Keratinocyte (primary cell): ENCODE results near the gene FMNL2. TPM values are rescaled to one million over a fixed set of nuclear protein-coding genes. Genes with fewer than 3 reads are reported as not detected.

Experiments
- DNase-seq: peaks from one replicate; pipeline ENCODE4 v3.0.0-alpha.2; 2011; ENCODE audit warnings: low read depth, missing footprints, low spot score
- FAIRE-seq: peaks from 2 replicates; lab custom pipeline; 2011; peaks lifted over from hg19 to GRCh38; lab: Jason Lieb, UNC
- H2AFZ ChIP-seq: 2 replicates; pipeline ENCODE4 v1.6.0; 2012; ENCODE audit warnings: low read length, control low read depth, inconsistent platforms; ENCODE audit not compliant: control insufficient read depth
- H3K27ac ChIP-seq: 2 replicates; pipeline ENCODE4 v1.5.1; 2011; ENCODE audit warnings: low read length; ENCODE audit not compliant: control insufficient read depth, insufficient read depth
- H3K27me3 ChIP-seq: 3 replicates; pipeline ENCODE4 v1.6.0; 2011; ENCODE audit warnings: low read length; ENCODE audit not compliant: control insufficient read depth, insufficient read depth; ENCODE audit errors: extremely low read depth
- H3K36me3 ChIP-seq, 2 experiments: 2 replicates in 1 of 2; 3 replicates in 1 of 2; pipeline ENCODE4 v1.5.1; 2011; ENCODE audit warnings: low read length in 2 of 2, mild to moderate bottlenecking in 1 of 2; ENCODE audit not compliant: control insufficient read depth in 2 of 2, insufficient read depth in 2 of 2; ENCODE audit errors: extremely low read depth in 1 of 2
- H3K4me1 ChIP-seq: 3 replicates; pipeline ENCODE4 v1.5.1; 2011; ENCODE audit warnings: low read length; ENCODE audit not compliant: control insufficient read depth, insufficient read depth; ENCODE audit errors: extremely low read depth
- H3K4me2 ChIP-seq: 3 replicates; pipeline ENCODE4 v1.6.0; 2011; ENCODE audit warnings: low read depth, low read length; ENCODE audit not compliant: control insufficient read depth, insufficient read depth; ENCODE audit errors: extremely low read depth
- H3K4me3 ChIP-seq, 3 experiments: fragments of 200-600 bp in 1 of 3; sonication (generic) in 1 of 3; 2 replicates in 2 of 3; 3 replicates in 1 of 3; pipeline ENCODE4 v1.5.1; 2011 to 2016; ENCODE audit warnings: low read length in 3 of 3, mild to moderate bottlenecking in 3 of 3, control low read depth in 2 of 3, inconsistent platforms in 1 of 3, low read depth in 1 of 3, mixed read lengths in 1 of 3, mixed run types in 1 of 3, moderate library complexity in 1 of 3; ENCODE audit not compliant: control insufficient read depth in 2 of 3, insufficient read depth in 2 of 3; ENCODE audit errors: extremely low read depth in 1 of 3
- H3K79me2 ChIP-seq: 2 replicates; pipeline ENCODE4 v1.6.0; 2012; ENCODE audit warnings: low read length; ENCODE audit not compliant: control insufficient read depth, insufficient read depth
- H3K9ac ChIP-seq: 3 replicates; pipeline ENCODE4 v1.6.0; 2011; ENCODE audit warnings: low read length; ENCODE audit not compliant: control insufficient read depth, insufficient read depth; ENCODE audit errors: extremely low read depth
- H3K9me1 ChIP-seq: 3 replicates; pipeline ENCODE4 v1.6.0; 2011; ENCODE audit warnings: low read length; ENCODE audit not compliant: control insufficient read depth, insufficient read depth; ENCODE audit errors: extremely low read depth
- H3K9me3 ChIP-seq: 2 replicates; pipeline ENCODE4 v1.5.1; 2012; ENCODE audit warnings: low read depth, low read length; ENCODE audit not compliant: control insufficient read depth
- H4K20me1 ChIP-seq: 3 replicates; pipeline ENCODE4 v1.6.0; 2011; ENCODE audit warnings: low read length; ENCODE audit not compliant: control insufficient read depth, insufficient read depth; ENCODE audit errors: extremely low read depth
- EZH2 ChIP-seq: IDR thresholded peaks from one replicate; pipeline ENCODE4 v1.6.1; 2012; ENCODE audit warnings: inconsistent platforms, mild to moderate bottlenecking, low read length, moderate library complexity
- dilution Hi-C: fragments of 300-500 bp; cut with MboI; formaldehyde crosslinking; loops from one replicate; pipeline ENCODE4 v1.7.0; 2020; ENCODE audit warnings: low sequenced_read_pairs; ENCODE audit not compliant: extremely low pct_ligation_motif_present
- polyA plus RNA-seq, 5 experiments: library from polyadenylated mRNA; depleted of rRNA in 3 of 5; stranded (reverse) in 3 of 5; stranded (forward) in 1 of 5; unstranded in 1 of 5; fragments of >200 nt; gene quantifications; 1 replicate in 1 of 5; 2 replicates in 3 of 5; 3 replicates in 1 of 5; pipeline versions ENCODE4 v1.2.1 to v1.2.3, GENCODE V29; 2011 to 2012; ENCODE audit warnings: missing spikeins in 2 of 5, low read depth in 1 of 5, low replicate concordance in 1 of 5
- TF ChIP-seq, protein P1 (sequence below), 3 experiments: IDR thresholded peaks in 1 of 3; conservative IDR thresholded peaks in 1 of 3; optimal IDR thresholded peaks in 1 of 3; 2 replicates in 2 of 3; 3 replicates in 1 of 3; pipeline versions ENCODE3 to v1.5.1; 2011; ENCODE audit warnings: low read length in 3 of 3, mild to moderate bottlenecking in 3 of 3, moderate library complexity in 2 of 3, control low read depth in 1 of 3, inconsistent platforms in 1 of 3; ENCODE audit not compliant: insufficient read depth in 2 of 3; ENCODE audit errors: extremely low read depth in 1 of 3

FMNL2 gene
- polyA plus RNA-seq, 1 donor (not counting 4 experiments of a cell fraction or from before 2014, with no cell fraction given): 62.7 TPM

DNA sequence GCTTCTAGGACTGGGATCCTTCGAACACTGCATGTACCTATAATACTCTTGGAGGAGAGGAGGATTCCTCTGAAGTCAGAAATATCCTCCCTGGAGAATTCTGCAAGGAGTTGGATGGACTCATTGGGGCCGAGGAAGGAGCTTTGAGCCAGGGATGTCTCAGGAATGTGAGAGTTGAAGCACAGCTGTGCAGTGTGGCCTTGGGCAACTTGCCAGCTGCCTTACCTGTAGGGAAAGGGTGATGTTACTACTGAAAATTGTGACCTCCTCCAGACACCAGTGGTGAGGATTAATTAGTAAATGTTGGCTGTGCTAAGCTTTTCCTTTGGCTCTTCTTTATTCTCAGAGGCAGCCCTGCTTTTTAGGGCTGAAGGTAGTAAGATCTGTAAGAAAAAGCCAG, 41.4 kb downstream of the FMNL2 start:
- FAIRE-seq: peak; percentile 49
- Histone ChIP-seq H3K79me2 (peaks cover 98% of the 10 kb centered on the region), H4K20me1 (peaks cover 27% of the 10 kb centered on the region), H2AFZ (no peak overlapping the region), H3K4me3 (no peak overlapping the region), H3K9me1 (peaks cover 18% of the 10 kb centered on the region), H3K9me3 (no peaks in the 10 kb centered on the region), H3K4me1 (peaks cover 12% of the 10 kb centered on the region), H3K4me2 (no peak overlapping the region), H3K9ac (no peak overlapping the region), H3K27ac (no peak overlapping the region), H3K36me3 (peaks cover 0 to 4% of the 10 kb centered on the region in 2 experiments), H3K27me3 (no peaks in the 10 kb centered on the region)
- DNase-seq: peak; percentile 26
- TF ChIP-seq, protein P1, sequence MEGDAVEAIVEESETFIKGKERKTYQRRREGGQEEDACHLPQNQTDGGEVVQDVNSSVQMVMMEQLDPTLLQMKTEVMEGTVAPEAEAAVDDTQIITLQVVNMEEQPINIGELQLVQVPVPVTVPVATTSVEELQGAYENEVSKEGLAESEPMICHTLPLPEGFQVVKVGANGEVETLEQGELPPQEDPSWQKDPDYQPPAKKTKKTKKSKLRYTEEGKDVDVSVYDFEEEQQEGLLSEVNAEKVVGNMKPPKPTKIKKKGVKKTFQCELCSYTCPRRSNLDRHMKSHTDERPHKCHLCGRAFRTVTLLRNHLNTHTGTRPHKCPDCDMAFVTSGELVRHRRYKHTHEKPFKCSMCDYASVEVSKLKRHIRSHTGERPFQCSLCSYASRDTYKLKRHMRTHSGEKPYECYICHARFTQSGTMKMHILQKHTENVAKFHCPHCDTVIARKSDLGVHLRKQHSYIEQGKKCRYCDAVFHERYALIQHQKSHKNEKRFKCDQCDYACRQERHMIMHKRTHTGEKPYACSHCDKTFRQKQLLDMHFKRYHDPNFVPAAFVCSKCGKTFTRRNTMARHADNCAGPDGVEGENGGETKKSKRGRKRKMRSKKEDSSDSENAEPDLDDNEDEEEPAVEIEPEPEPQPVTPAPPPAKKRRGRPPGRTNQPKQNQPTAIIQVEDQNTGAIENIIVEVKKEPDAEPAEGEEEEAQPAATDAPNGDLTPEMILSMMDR (optimal IDR thresholded peaks at IDR 0.05 in 1 of 3, IDR thresholded peaks at IDR 0.05 in 1 of 3, conservative IDR thresholded peaks at IDR 0.05 in 1 of 3; ENCODE audit: extremely low read depth in 1 of 3, insufficient read depth in 2 of 3, low read length in 3 of 3): no peak
- no peak for TF ChIP-seq EZH2
- dilution Hi-C loops: no loop called here

DNA sequence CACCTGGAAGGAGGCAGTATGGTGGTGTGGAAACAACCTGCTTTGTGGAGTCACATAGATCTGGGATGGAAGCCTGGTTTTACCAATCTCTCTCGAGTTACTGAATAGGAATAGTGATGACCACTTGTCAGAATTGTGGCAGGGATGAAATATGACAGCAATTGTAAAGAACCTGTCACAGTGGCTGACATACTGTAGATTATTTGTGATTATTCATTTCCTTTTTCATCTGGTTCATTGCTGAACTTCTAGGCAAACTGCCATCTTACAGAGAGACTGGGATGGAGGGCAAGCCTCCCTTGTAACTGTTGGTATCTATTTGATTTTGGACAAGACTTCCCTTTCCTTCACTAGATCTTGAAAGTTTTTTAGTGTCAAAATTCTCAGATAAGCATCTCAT, 42.0 kb downstream of the FMNL2 start:
- no peak overlapping the region for H3K4me2 ChIP-seq
- H3K9me1 ChIP-seq: peaks cover 18% of the 10 kb centered on the region
- FAIRE-seq (no peak), DNase-seq (no peak)
- H3K36me3 ChIP-seq: peaks cover 0 to 4% of the 10 kb centered on the region in 2 experiments
- H3K79me2 ChIP-seq: peaks cover 99% of the 10 kb centered on the region
- no peak overlapping the region for H3K4me3 ChIP-seq
- no peaks in the 10 kb centered on the region for H3K9me3 ChIP-seq
- H4K20me1 ChIP-seq: peaks cover 27% of the 10 kb centered on the region
- dilution Hi-C loops: no loop called here
- no peak overlapping the region for H3K27ac ChIP-seq
- no peak overlapping the region for H3K9ac ChIP-seq
- H3K4me1 ChIP-seq: peaks cover 12% of the 10 kb centered on the region
- H2AFZ ChIP-seq: no peak overlapping the region
- no peak for TF ChIP-seq EZH2
- TF ChIP-seq, protein P1 (optimal IDR thresholded peaks at IDR 0.05 in 1 of 3, IDR thresholded peaks at IDR 0.05 in 1 of 3, conservative IDR thresholded peaks at IDR 0.05 in 1 of 3; ENCODE audit: extremely low read depth in 1 of 3, insufficient read depth in 2 of 3, low read length in 3 of 3): no peak
- H3K27me3 ChIP-seq: no peaks in the 10 kb centered on the region
